GM21447 (cell line): ENCODE data around the gene LDB3.
"Not testable (repeated sequence)": the region's sequence is repeated elsewhere in the genome, so short reads cannot be mapped to it uniquely, and the experiment has no call there.

Experiments
- ATAC-seq: cut with Tn5 transposase; IDR thresholded peaks from one replicate; pipeline ENCODE4 v1.9.1; 2021; ENCODE audit not compliant: unreplicated experiment

Gene LDB3

GRCh38 chr10:86725980-86726676 is 57.8 kb downstream of the LDB3 start:
- no peak for ATAC-seq

- ATAC-seq = no peak
Measured at GRCh38 chr10:86726677-86726999, 58.3 kb downstream of the LDB3 start.

- ATAC-seq = no peak
Measured at GRCh38 chr10:86727470-86727869, 59.2 kb downstream of the LDB3 start.

GRCh38 chr10:86728056-86728455 is 59.7 kb downstream of the LDB3 start:
- no peak for ATAC-seq

GRCh38 chr10:86729677-86730076 is 61.4 kb downstream of the LDB3 start:
- no peak for ATAC-seq

GRCh38 chr10:86730227-86730626 is 61.9 kb downstream of the LDB3 start:
- ATAC-seq = no peak

GRCh38 chr10:86732771-86733170 is 64.5 kb downstream of the LDB3 start:
- ATAC-seq = no peak

GRCh38 chr10:86733260-86733671 is 65.0 kb downstream of the LDB3 start:
- no peak for ATAC-seq

GRCh38 chr10:86734207-86734988 is 66.1 kb downstream of the LDB3 start:
- no peak for ATAC-seq

- not testable (repeated sequence) for ATAC-seq
Measured at GRCh38 chr10:86735278-86735677, 67.0 kb downstream of the LDB3 start.

- ATAC-seq = no peak
Measured at GRCh38 chr10:86742230-86742629, 73.9 kb downstream of the LDB3 start.

- no peak for ATAC-seq
Measured at GRCh38 chr10:86744067-86744725, 75.9 kb downstream of the LDB3 start.

- ATAC-seq = no peak
Measured at GRCh38 chr10:86747796-86748581, 79.7 kb downstream of the LDB3 start.

- ATAC-seq = no peak
Measured at GRCh38 chr10:86749854-86750253, 81.5 kb downstream of the LDB3 start.

GRCh38 chr10:86751477-86751876 is 83.2 kb downstream of the LDB3 start:
- ATAC-seq = no peak

- no peak for ATAC-seq
Measured at GRCh38 chr10:86752311-86752710, 84.0 kb downstream of the LDB3 start.

- ATAC-seq = no peak
Measured at GRCh38 chr10:86753051-86753450, 84.7 kb downstream of the LDB3 start.

- ATAC-seq = no peak
Measured at GRCh38 chr10:86753638-86754434, 85.5 kb downstream of the LDB3 start.

GRCh38 chr10:86755454-86755739 is 87.1 kb downstream of the LDB3 start:
- ATAC-seq = peak; percentile 23

- ATAC-seq = peak; percentile 65
Measured at GRCh38 chr10:86755740-86756510, 87.6 kb downstream of the LDB3 start.
